Left lobe of liver (tissue), 2 donors: ENCODE results near the gene ITCH. TPM values are rescaled to one million over a fixed set of nuclear protein-coding genes. Genes with fewer than 3 reads are reported as not detected.
A peak's percentile ranks its signal among the peaks of the same experiment; 100 is the strongest.
"Not testable (repeated sequence)": the region's sequence is repeated elsewhere in the genome, so short reads cannot be mapped to it uniquely, and the experiment has no call there.

Source experiments
- ATAC-seq: fragments of 200-7000 bp; cut with Tn5 transposase; one replicate; pipeline ENCODE4 v1.9.1; 2020; ENCODE audit warnings: mild to moderate bottlenecking, moderate library complexity
- DNase-seq: peaks from one replicate; pipeline ENCODE4 v3.0.0-alpha.2; 2020; ENCODE audit warnings: low spot score
- total RNA-seq: library from RNA; stranded (reverse); gene quantifications from one replicate; pipeline ENCODE4 v1.2.1, GENCODE V29; 2021
- donor health status: DM: no; HTN: no; CAD: no; lungs with moderate emphysema.
- donor health status: DM: no; HTN: yes; CAD: no.

The ITCH gene
- 45.6 TPM for total RNA-seq

- DNase-seq, result peak; percentile 96
- ATAC-seq, result peak; percentile 97
Observed at GRCh38 chr20:34363062-34363464, at the start of gene ITCH. TSS of gene ITCH (plus strand) at chr20:34363273. CDS start at chr20:34393812, 30,539 bp downstream.

- no peak for DNase-seq
- no peak for ATAC-seq
Observed at GRCh38 chr20:34315236-34315635, 47.8 kb upstream of the ITCH start.

- ATAC-seq (no peak), DNase-seq (no peak)
Observed at GRCh38 chr20:34316196-34316814, 46.8 kb upstream of the ITCH start.

- DNase-seq, result no peak
- ATAC-seq, result peak; percentile 73
Observed at GRCh38 chr20:34318609-34319443, 44.2 kb upstream of the ITCH start.

- no peak for ATAC-seq
- DNase-seq, result no peak
Observed at GRCh38 chr20:34320861-34321260, 42.2 kb upstream of the ITCH start.

- ATAC-seq (no peak), DNase-seq (no peak)
Observed at GRCh38 chr20:34322267-34323105, 40.6 kb upstream of the ITCH start.

- ATAC-seq (peak; percentile 83), DNase-seq (no peak)
Observed at GRCh38 chr20:34324541-34324940, 38.5 kb upstream of the ITCH start.

GRCh38 chr20:34328207-34328606 lies 34.9 kb upstream of the ITCH start:
- not testable (repeated sequence) for DNase-seq, ATAC-seq

- no peak for DNase-seq
- ATAC-seq, result no peak
Observed at GRCh38 chr20:34328928-34329677, 34.0 kb upstream of the ITCH start.

- ATAC-seq, result peak; percentile 75
- DNase-seq, result peak; percentile 84
Observed at GRCh38 chr20:34330861-34331544, 32.1 kb upstream of the ITCH start.

- ATAC-seq, result no peak
Observed at GRCh38 chr20:34331838-34332237, 31.2 kb upstream of the ITCH start.

GRCh38 chr20:34332262-34332920 lies 30.7 kb upstream of the ITCH start:
- ATAC-seq (no peak), DNase-seq (no peak)

More at GRCh38 chr20:34331838-34332237, 31.2 kb upstream of the ITCH start:
- no peak for DNase-seq

GRCh38 chr20:34333786-34334185 lies 29.3 kb upstream of the ITCH start:
- DNase-seq, result no peak
- no peak for ATAC-seq

GRCh38 chr20:34334654-34335407 lies 28.2 kb upstream of the ITCH start:
- ATAC-seq (peak; percentile 45), DNase-seq (no peak)

- ATAC-seq (no peak), DNase-seq (no peak)
Observed at GRCh38 chr20:34337544-34337943, 25.5 kb upstream of the ITCH start.

- no peak for ATAC-seq
- no peak for DNase-seq
Observed at GRCh38 chr20:34337982-34338726, 24.9 kb upstream of the ITCH start.

- not testable (repeated sequence) for ATAC-seq, DNase-seq
Observed at GRCh38 chr20:34340726-34341125, 22.3 kb upstream of the ITCH start.

GRCh38 chr20:34341199-34341598 lies 21.9 kb upstream of the ITCH start:
- not testable (repeated sequence) for DNase-seq, ATAC-seq
